GM12892 (cell line): Measurements from ENCODE around the gene ARID1B.

Source experiments
- POLR2A ChIP-seq: IDR thresholded peaks from 2 replicates; pipeline ENCODE4 v1.6.1; 2011; ENCODE audit warnings: low read depth, low read length, control low read depth
- TAF1 ChIP-seq: IDR thresholded peaks from 2 replicates; pipeline ENCODE4 v1.6.1; 2011; ENCODE audit warnings: low read depth, mild to moderate bottlenecking, control low read depth, low read length, borderline replicate concordance

DNA sequence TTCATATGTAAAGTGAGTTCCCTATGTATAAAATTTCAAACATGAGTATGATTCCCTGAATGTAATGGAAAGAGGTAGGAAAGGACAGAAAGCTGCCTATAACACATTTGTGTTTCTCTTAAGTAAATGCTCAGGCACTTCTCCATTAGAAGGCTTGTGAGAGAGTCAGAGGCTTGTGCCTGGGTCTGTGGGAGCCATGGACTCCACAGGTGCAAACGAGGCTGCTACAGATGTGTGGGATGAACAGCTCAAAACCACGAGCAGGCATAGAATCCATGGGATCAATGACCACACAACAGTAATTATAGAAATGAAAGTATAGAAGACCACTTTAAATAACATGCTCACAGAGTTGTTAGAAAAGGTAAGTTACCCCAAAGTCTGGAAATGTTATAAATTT lies 134.4 kb downstream of the ARID1B start:
- no peak for TF ChIP-seq POLR2A
- TF ChIP-seq TAF1 = no peak
